Measurements from ENCODE around the gene CLDN3.

Gene CLDN3

GRCh38 chr7:73770860-73771670 is 995 bp upstream of the CLDN3 start:
- no peak for DNase-seq (ENCODE audit: low read depth, low spot score)

- DNase-seq (ENCODE audit: low read depth, low spot score) = no peak
Measured at GRCh38 chr7:73769481-73770001, 529 bp downstream of the CLDN3 start.

GRCh38 chr7:73768641-73769480 is 1.2 kb downstream of the CLDN3 start:
- DNase-seq (ENCODE audit: low read depth, low spot score) = no peak

GRCh38 chr7:73766556-73767229 is 3.4 kb downstream of the CLDN3 start:
- no peak for DNase-seq (ENCODE audit: low read depth, low spot score)

GRCh38 chr7:73762659-73762999 is 7.4 kb downstream of the CLDN3 start:
- DNase-seq (ENCODE audit: low read depth, low spot score) = no peak

GRCh38 chr7:73761854-73762658 is 8.0 kb downstream of the CLDN3 start:
- DNase-seq (ENCODE audit: low read depth, low spot score) = no peak

- no peak for DNase-seq (ENCODE audit: low read depth, low spot score)
Measured at GRCh38 chr7:73758581-73759138, 11.4 kb downstream of the CLDN3 start.

GRCh38 chr7:73749931-73750776 is 19.9 kb downstream of the CLDN3 start:
- DNase-seq (ENCODE audit: low read depth, low spot score) = no peak

GRCh38 chr7:73746378-73746777 is 23.7 kb downstream of the CLDN3 start:
- no peak for DNase-seq (ENCODE audit: low read depth, low spot score)

GRCh38 chr7:73742753-73743641 is 27.1 kb downstream of the CLDN3 start:
- no peak for DNase-seq (ENCODE audit: low read depth, low spot score)

GRCh38 chr7:73742338-73742752 is 27.7 kb downstream of the CLDN3 start:
- DNase-seq (ENCODE audit: low read depth, low spot score) = no peak

- DNase-seq (ENCODE audit: low read depth, low spot score) = no peak
Measured at GRCh38 chr7:73741600-73741999, 28.5 kb downstream of the CLDN3 start.

GRCh38 chr7:73740771-73741170 is 29.3 kb downstream of the CLDN3 start:
- DNase-seq (ENCODE audit: low read depth, low spot score) = no peak

- no peak for DNase-seq (ENCODE audit: low read depth, low spot score)
Measured at GRCh38 chr7:73740212-73740611, 29.9 kb downstream of the CLDN3 start.

GRCh38 chr7:73739387-73739767 is 30.7 kb downstream of the CLDN3 start:
- DNase-seq (ENCODE audit: low read depth, low spot score) = no peak

GRCh38 chr7:73738612-73739386 is 31.3 kb downstream of the CLDN3 start, which contains the start of gene ABHD11:
ABHD11 (minus strand) TSS chr7:73738802; CDS start chr7:73738770, 32 bp downstream.
- peak; percentile 89 for DNase-seq (ENCODE audit: low read depth, low spot score)

GRCh38 chr7:73738220-73738611 is 31.9 kb downstream of the CLDN3 start:
- no peak for DNase-seq (ENCODE audit: low read depth, low spot score)

Measured in smooth muscle cell of the brain vasculature (primary cell).